H1 (cell line): ENCODE data around the gene UROC1. TPM values are rescaled to one million over a fixed set of nuclear protein-coding genes. Genes with fewer than 3 reads are reported as not detected.

Experiments
- BACH1 ChIP-seq: IDR thresholded peaks from 2 replicates; pipeline ENCODE4 v1.6.1; 2012; ENCODE audit warnings: low read length, improper control_type of control experiment
- BRCA1 ChIP-seq: IDR thresholded peaks from 2 replicates; pipeline ENCODE4 v1.6.1; 2012; ENCODE audit warnings: low read depth, low read length, improper control_type of control experiment
- CBX8 ChIP-seq: fragments of 300-800, 300-1000 bp; sonication (generic); IDR thresholded peaks from 2 replicates; pipeline ENCODE4 v1.7.1; 2016; ENCODE audit warnings: low read depth, low read length, borderline replicate concordance
- CEBPB ChIP-seq: IDR thresholded peaks from 2 replicates; pipeline ENCODE4 v1.6.1; 2012; ENCODE audit warnings: low read depth, low read length
- CHD2 ChIP-seq: IDR thresholded peaks from 2 replicates; pipeline ENCODE4 v1.6.1; 2012; ENCODE audit warnings: low read length, improper control_type of control experiment
- E2F6 ChIP-seq: IDR thresholded peaks from 2 replicates; pipeline ENCODE4 v1.6.1; 2012; ENCODE audit warnings: inconsistent platforms
- EGR1 ChIP-seq: IDR thresholded peaks from 2 replicates; pipeline ENCODE4 v1.6.1; 2011; ENCODE audit warnings: low read depth, low read length, borderline replicate concordance
- JUND ChIP-seq: IDR thresholded peaks from 2 replicates; pipeline ENCODE4 v1.6.1; 2011; ENCODE audit warnings: mild to moderate bottlenecking, improper control_type of control experiment, low read length
- KDM5A ChIP-seq: fragments of 200-600 bp; IDR thresholded peaks from 2 replicates; pipeline ENCODE4 v1.7.1; 2012; ENCODE audit warnings: mild to moderate bottlenecking, low read length, inconsistent platforms, mixed read lengths
- MAX ChIP-seq: IDR thresholded peaks from 2 replicates; pipeline ENCODE4 v1.6.1; 2012; ENCODE audit warnings: inconsistent platforms
- NRF1 ChIP-seq: IDR thresholded peaks from 2 replicates; pipeline ENCODE4 v1.6.1; 2011; ENCODE audit warnings: mild to moderate bottlenecking, low read depth, low read length, improper control_type of control experiment
- RAD21 ChIP-seq, 2 experiments: IDR thresholded peaks in 1 of 2; conservative IDR thresholded peaks in 1 of 2; 2 replicates each; pipeline ENCODE4 v1.6.1; 2011; ENCODE audit warnings: low read depth in 2 of 2, low read length in 2 of 2, improper control_type of control experiment in 1 of 2, inconsistent platforms in 1 of 2, mild to moderate bottlenecking in 1 of 2, moderate library complexity in 1 of 2
- RBBP5 ChIP-seq: IDR thresholded peaks from 2 replicates; pipeline ENCODE4 v1.7.1; 2012; ENCODE audit warnings: low read depth, mild to moderate bottlenecking, inconsistent platforms, low read length, moderate library complexity, borderline replicate concordance
- RNF2 ChIP-seq: fragments of 200-900, 300-1000 bp; sonication (generic); IDR thresholded peaks from 2 replicates; pipeline ENCODE4 v1.7.1; 2016; ENCODE audit warnings: borderline replicate concordance, low read depth, mild to moderate bottlenecking, antibody characterized with exemption, low read length; ENCODE audit not compliant: poor library complexity, severe bottlenecking; ENCODE audit errors: missing control alignments
- RXRA ChIP-seq: IDR thresholded peaks from 2 replicates; pipeline ENCODE4 v1.6.1; 2011; ENCODE audit warnings: low read depth, mild to moderate bottlenecking, low read length, moderate library complexity; ENCODE audit not compliant: insufficient read depth
- SAP30 ChIP-seq: fragments of 300-600 bp; sonication (generic); IDR thresholded peaks from 2 replicates; pipeline ENCODE4 v1.7.1; 2012; ENCODE audit warnings: low read length, moderate library complexity, mild to moderate bottlenecking, inconsistent platforms; ENCODE audit not compliant: insufficient read depth, insufficient replicate concordance
- SIX5 ChIP-seq: IDR thresholded peaks from 2 replicates; pipeline ENCODE4 v1.6.1; 2011; ENCODE audit warnings: mild to moderate bottlenecking, low read depth, low read length
- SP1 ChIP-seq: IDR thresholded peaks from 2 replicates; pipeline ENCODE4 v1.6.1; 2011; ENCODE audit warnings: low read depth, low read length
- SP4 ChIP-seq: IDR thresholded peaks from 2 replicates; pipeline ENCODE4 v1.6.1; 2012; ENCODE audit warnings: low read length, inconsistent platforms
- SUZ12 ChIP-seq: fragments of 200-600 bp; sonication (generic); IDR thresholded peaks from 2 replicates; pipeline ENCODE4 v1.6.1; 2012; ENCODE audit warnings: mild to moderate bottlenecking, inconsistent platforms, low read length, moderate library complexity, mixed read lengths
- TAF7 ChIP-seq: optimal IDR thresholded peaks from 2 replicates; pipeline ENCODE3; 2011; ENCODE audit warnings: low read depth, mild to moderate bottlenecking, inconsistent platforms, low read length, moderate library complexity, borderline replicate concordance
- TCF12 ChIP-seq: IDR thresholded peaks from 2 replicates; pipeline ENCODE4 v1.6.1; 2011; ENCODE audit warnings: low read depth, mild to moderate bottlenecking, low read length
- USF2 ChIP-seq: IDR thresholded peaks from 2 replicates; pipeline ENCODE4 v1.6.1; 2011; ENCODE audit warnings: low read length, improper control_type of control experiment
- polyA plus RNA-seq, 7 experiments: library from polyadenylated mRNA; depleted of rRNA in 3 of 7; stranded (reverse) in 5 of 7; unstranded in 2 of 7; fragments of >200 nt in 5 of 7; fragments of 200-250 nt in 2 of 7; gene quantifications; 1 replicate in 5 of 7; 2 replicates in 1 of 7; 4 replicates in 1 of 7; pipeline versions ENCODE4 v1.2.1 to v1.2.3, GENCODE V29; 2011 to 2013; ENCODE audit warnings: missing spikeins in 2 of 7, mixed read lengths in 2 of 7
- total RNA-seq: library from RNA; stranded (reverse); fragmentation: NEBNext Ultra II Directional; extraction: Animal tissue kit (Norgen Biotek cat#: 25700); gene quantifications from 2 replicates; pipeline ENCODE4 v1.2.1, GENCODE V29; 2021

UROC1 gene
- total and polyA plus RNA-seq, 2 of the 8 experiments (the other 6 are each of a cell fraction or from before 2014, with no cell fraction given): 0.03 TPM; not detected in 1

GRCh38 chr3:126475413-126476114, 42.0 kb downstream of the UROC1 start, which contains the start of gene ZXDC (continued):
- no peak for TF ChIP-seq SIX5
- TF ChIP-seq BRCA1: no peak
- TF ChIP-seq NRF1: peak; percentile 33; the same call in 1 of the 2 replicates
- peak; percentile 5; the same call in 1 of the 2 replicates for TF ChIP-seq RBBP5
- TF ChIP-seq RXRA: no peak
- no peak for TF ChIP-seq SUZ12
- no peak for TF ChIP-seq E2F6
- TF ChIP-seq CBX8: no peak
- TF ChIP-seq MAX: peak; percentile 4; the same call in 1 of the 2 replicates
- TF ChIP-seq RAD21 (IDR thresholded peaks at IDR 0.05 in 1 of 2, conservative IDR thresholded peaks at IDR 0.05 in 1 of 2; ENCODE audit: low read depth in 2 of 2, low read length in 2 of 2): peak; percentile 13 to 48; a peak in 3 of 4 replicates
- no peak for TF ChIP-seq RNF2
- no peak for TF ChIP-seq TCF12
- no peak for TF ChIP-seq JUND
- no peak for TF ChIP-seq KDM5A
- TF ChIP-seq TAF7: peak; percentile 15
- no peak for TF ChIP-seq USF2
- no peak for TF ChIP-seq CEBPB
- TF ChIP-seq BACH1: no peak
- no peak for TF ChIP-seq SAP30
- TF ChIP-seq SP1: no peak
- TF ChIP-seq CHD2: no peak
- 0 out of 2 replicates have a peak, but pooled peaks have one; percentile 18 for TF ChIP-seq EGR1
- TF ChIP-seq SP4: no peak
